HG03025 (cell line): ENCODE data around the gene SFSWAP.
A peak's percentile ranks its signal among the peaks of the same experiment; 100 is the strongest.
"Not testable (repeated sequence)": the region's sequence is repeated elsewhere in the genome, so short reads cannot be mapped to it uniquely, and the experiment has no call there.

ENCODE experiments used
- ATAC-seq: cut with Tn5 transposase; IDR thresholded peaks from one replicate; pipeline ENCODE4 v1.9.1; 2021; ENCODE audit warnings: mild to moderate bottlenecking, moderate library complexity; ENCODE audit not compliant: unreplicated experiment, low FRiP score

The SFSWAP gene

DNA sequence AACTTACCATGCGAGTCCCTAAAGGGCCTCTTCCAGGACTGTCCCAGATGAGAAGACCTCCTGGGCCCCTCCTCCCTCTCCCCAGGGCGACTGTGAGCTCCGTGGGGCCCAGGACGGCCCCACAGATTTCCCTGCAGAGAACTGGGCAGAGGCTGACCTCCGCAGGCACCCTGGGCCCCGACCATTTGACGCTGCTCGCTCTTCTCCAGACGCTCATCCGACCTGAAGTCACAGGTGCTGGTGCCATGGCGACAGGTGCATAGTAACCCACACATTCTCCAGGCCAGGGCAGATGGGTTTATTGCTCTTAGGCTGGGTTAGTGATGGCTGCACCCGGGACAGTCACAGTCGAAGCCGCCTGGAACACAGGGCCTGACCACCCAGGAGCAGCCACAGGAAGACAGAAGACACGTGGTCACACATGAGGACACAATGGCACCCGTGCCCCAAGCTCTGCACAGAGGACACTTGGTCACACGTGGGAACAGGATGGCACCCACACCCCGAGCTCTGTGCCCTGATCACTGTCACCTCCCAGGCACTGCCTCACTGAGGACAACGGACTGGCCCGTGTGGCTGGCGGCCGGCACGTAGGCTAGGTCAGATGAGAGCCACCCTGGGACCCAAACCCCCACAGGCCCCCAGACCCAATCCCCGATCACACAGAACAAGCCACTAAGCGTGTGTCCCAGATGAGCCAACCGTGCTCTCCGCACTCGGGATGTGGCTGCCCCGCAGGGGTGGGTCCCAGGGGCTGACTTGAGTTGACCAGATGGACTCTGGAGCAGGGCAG lies 32.3 kb upstream of the SFSWAP start:
- ATAC-seq = not testable (repeated sequence)

DNA sequence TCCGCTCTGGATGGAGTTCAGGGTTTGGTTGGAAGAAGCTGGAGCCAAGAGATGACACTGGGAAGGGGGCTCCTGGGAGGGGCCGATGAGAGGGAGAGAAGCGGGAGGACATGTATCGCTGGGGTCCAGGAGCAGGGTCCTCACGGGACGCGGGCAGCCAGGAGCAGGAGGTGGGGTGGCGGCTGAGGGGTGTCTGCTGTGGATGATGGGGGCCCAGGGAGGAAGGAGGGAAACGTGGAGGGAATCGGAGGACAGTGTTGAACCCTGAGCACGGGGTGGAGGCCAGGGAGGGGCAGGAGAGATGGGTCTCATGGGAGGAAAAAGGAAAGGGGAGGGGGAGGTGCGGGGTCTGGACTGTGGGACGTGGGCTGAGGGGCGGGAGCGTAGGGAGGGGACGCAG lies 31.7 kb upstream of the SFSWAP start:
- ATAC-seq = not testable (repeated sequence)

DNA sequence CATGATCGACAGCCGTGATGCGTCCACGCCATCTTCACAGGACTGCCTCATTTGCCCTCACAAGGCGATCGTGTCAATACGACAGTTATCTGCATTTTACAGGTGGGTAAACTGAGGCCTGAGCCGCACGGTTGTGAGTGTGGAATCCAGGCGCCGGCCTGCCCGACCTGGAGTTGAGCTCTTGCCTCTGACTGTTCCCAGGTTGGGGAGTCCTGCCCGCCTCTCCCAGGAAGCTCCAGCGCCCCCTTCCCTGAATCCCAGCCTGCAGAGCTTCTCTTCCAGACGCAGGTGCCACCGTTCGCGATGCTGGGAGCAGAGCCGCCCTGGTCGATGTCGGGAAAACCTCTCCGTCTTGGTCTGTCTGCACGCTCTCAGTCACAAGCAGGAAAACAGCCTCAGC lies 31.1 kb upstream of the SFSWAP start:
- ATAC-seq = not testable (repeated sequence)

GRCh38 chr12:131680392-131681256 lies 30.3 kb upstream of the SFSWAP start:
- ATAC-seq = not testable (repeated sequence)

DNA sequence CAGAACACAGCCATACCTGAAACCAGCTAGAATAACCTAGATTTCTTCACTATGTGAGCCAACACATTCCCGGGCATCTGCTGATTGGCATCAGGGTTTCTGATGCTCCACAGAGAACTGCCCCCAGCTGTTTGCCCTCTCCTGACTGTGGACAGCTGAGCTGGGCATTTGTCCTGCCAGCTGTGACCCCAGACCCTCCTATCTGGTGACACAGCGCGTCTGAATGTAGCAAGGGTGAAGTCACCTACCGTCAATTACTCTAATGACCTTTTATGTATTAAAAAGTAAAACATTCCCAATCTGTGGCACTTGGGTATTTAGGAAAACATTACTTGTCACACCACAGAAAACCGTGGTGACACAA lies 29.7 kb upstream of the SFSWAP start:
- ATAC-seq = no peak

DNA sequence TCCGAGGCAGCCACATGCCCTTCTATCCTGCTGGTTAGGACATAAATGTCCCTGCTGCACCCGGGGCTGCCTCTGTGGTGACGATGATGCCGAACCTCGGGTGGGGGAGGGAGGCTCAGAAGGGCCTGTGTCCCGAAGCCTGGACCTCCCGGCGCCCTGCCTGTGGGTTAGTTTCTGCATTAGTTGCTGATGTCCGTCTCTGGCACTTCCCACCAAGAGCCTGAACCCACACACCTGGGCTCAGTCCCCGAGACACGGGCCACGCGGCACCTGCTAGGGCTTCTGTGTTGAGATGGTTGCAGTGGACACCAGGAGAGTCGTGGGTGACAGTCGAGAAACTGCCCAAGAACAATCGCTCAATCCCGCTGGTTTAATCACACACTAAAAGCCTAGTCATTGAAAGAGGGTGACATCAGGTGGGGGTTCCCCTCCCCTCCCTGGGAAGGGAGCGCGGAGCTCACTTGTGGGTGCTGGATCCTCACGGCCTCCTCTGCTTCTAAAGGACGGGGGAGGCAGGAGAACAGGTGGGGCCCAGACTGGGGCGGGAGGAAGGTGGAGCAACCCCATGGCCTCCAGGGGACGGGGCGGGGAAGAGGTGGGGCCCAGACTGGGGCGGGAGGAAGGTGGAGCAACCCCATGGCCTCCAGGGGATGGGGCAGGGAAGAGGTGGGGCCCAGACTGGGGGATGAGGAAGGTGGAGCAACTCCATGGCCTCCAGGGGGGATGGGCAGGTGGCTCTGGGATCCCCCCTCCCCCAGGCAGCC lies 29.0 kb upstream of the SFSWAP start:
- ATAC-seq = peak; percentile 78

- ATAC-seq = no peak
These were observed 28.4 kb upstream of the SFSWAP start for GRCh38 chr12:131682510-131682895.

GRCh38 chr12:131683266-131684014 lies 27.4 kb upstream of the SFSWAP start:
- no peak for ATAC-seq

GRCh38 chr12:131684015-131684725 lies 26.7 kb upstream of the SFSWAP start:
- ATAC-seq = no peak

- ATAC-seq = no peak
These were observed 23.4 kb upstream of the SFSWAP start for GRCh38 chr12:131687346-131688125.

- no peak for ATAC-seq
These were observed 22.6 kb upstream of the SFSWAP start for GRCh38 chr12:131688131-131688844.

DNA sequence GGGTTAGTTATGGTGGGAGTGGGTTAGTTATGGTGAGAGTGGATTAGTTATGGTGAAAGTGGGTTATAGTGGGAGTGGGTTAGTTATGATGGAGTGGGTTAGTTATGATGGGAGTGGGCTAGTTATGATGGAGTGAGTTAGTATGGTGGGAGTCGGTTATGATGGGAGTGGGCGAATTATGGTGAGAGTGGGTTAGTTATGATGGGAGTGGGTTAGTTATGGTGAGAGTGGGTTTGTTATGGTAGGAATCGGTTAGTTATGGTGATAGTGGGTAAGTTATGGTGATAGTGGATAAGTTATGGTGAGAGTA lies 22.1 kb upstream of the SFSWAP start:
- ATAC-seq = no peak

GRCh38 chr12:131690320-131690719 lies 20.6 kb upstream of the SFSWAP start:
- ATAC-seq = no peak

DNA sequence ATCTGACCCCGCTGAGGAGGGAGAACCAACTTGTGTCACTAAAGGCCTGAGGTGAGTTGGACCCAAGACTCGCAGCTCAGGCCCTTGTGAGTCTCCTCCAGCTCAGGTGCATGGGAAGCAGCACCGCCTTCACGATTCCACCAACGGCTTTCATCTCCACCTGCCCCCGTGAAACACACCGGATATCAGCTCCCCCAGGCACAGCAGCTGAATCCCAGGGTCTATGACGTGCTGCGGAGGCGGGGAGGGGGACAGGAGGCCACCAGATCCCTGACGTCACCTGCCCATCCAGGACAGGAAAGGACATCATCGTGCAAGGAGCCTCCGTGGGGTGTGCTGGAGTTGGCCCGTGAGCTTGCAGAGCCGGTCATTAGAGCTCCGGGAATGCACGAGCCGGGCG lies 18.5 kb upstream of the SFSWAP start:
- ATAC-seq = no peak

- ATAC-seq = no peak
These were observed 17.7 kb upstream of the SFSWAP start for GRCh38 chr12:131693149-131693548.

- no peak for ATAC-seq
These were observed 16.6 kb upstream of the SFSWAP start for GRCh38 chr12:131694116-131694838.

DNA sequence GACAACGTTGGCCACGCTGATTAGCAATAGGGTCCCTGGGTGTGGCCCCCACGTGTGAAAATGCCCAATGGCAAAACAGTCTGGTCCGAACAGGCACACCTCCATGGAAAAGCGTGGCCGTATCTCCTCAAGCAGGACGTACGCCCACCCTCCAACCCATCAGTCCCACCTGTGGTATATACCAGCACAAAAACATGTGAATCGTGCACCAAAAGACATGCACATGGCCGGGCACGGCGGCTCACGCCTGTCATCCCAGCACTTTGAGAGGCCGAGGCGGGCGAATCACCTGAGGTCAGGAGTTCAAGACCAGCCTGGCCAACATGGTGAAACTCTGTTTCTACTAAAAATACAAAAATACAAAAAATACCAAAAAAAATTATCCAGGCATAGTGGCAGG lies 14.9 kb upstream of the SFSWAP start:
- no peak for ATAC-seq

DNA sequence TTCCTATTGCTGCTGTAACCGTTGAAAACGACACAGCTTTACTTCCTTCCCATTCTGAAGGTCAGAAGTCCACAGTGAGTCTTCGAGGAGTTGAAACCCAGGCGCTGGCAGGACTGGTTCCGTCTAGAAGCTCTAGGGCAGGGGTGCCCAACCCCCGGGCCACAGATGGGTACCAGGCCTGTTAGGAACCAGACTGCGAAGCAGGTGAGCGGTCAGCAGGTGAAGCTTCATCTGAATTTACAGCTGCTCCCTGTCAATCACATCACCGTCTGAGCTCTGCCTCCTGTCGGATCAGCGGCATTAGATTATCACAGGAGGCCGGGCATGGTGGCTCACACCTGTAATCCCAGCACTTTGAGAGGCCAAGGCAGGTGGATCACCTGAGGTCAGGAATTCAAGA lies 12.6 kb upstream of the SFSWAP start:
- no peak for ATAC-seq
